Measurements from ENCODE around the gene OMA1. TPM values are rescaled to one million over a fixed set of nuclear protein-coding genes. Genes with fewer than 3 reads are reported as not detected.
A peak's percentile ranks its signal among the peaks of the same experiment; 100 is the strongest.

The OMA1 gene
- total RNA-seq (10 to 100 TPM; 29.8 to 51.5 (median 36.2) TPM), polyA plus RNA-seq (10 to 100 TPM in 1 of 2 donors, 1 to 10 TPM in 1; 8.1 to 24.4 TPM)
- long read RNA-seq, donor 1, partial matches to known transcripts = 0 of 12 reads
- long read RNA-seq, donor 1, other reads (novel, unspliced or antisense) = 12 of 12 reads
- long read RNA-seq, donor 2 = 0 reads
- long read RNA-seq, donor 3, partial matches to known transcripts = 0 of 15 reads
- long read RNA-seq, donor 3, other reads (novel, unspliced or antisense) = 15 of 15 reads

- Histone ChIP-seq H3K36me3 (no peaks in the 10 kb centered on the region), H3K27me3 (no peaks in the 10 kb centered on the region), H3K4me3 (peak within 1 kb of the TSS; percentile 73), H3K4me1 (ENCODE audit: insufficient read depth) (peaks cover 6% of the 10 kb centered on the region), H3K9me3 (no peaks in the 10 kb centered on the region), H3K27ac (peak within 1 kb of the TSS; percentile 98 to 100)
- intact Hi-C loops (cut with DNase I) = loop anchor here in 1 of 4 donors (2.0 kb wide), 1 partner anchor 40 kb away; no protein-coding TSS in a partner anchor
- TF ChIP-seq, protein P1, sequence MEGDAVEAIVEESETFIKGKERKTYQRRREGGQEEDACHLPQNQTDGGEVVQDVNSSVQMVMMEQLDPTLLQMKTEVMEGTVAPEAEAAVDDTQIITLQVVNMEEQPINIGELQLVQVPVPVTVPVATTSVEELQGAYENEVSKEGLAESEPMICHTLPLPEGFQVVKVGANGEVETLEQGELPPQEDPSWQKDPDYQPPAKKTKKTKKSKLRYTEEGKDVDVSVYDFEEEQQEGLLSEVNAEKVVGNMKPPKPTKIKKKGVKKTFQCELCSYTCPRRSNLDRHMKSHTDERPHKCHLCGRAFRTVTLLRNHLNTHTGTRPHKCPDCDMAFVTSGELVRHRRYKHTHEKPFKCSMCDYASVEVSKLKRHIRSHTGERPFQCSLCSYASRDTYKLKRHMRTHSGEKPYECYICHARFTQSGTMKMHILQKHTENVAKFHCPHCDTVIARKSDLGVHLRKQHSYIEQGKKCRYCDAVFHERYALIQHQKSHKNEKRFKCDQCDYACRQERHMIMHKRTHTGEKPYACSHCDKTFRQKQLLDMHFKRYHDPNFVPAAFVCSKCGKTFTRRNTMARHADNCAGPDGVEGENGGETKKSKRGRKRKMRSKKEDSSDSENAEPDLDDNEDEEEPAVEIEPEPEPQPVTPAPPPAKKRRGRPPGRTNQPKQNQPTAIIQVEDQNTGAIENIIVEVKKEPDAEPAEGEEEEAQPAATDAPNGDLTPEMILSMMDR (IDR thresholded peaks at IDR 0.05) = peak; percentile 96 to 98 (median 98)
- TF ChIP-seq EP300 (IDR thresholded peaks at IDR 0.05) = no peak
- peak; percentile 89 for TF ChIP-seq POLR2A (IDR thresholded peaks at IDR 0.05)
- peak; percentile 97 to 99 (median 97) for DNase-seq
- WGBS, 3 donors = 0 to 1% (median 1%) methylated on average over 44 to 46 of the region's 46 CpGs
Observed at GRCh38 chr1:58546520-58547308, at the start of gene OMA1. Gene OMA1 (minus strand): TSS chr1:58546726. CDS start chr1:58539294, 7,432 bp downstream.

DNA sequence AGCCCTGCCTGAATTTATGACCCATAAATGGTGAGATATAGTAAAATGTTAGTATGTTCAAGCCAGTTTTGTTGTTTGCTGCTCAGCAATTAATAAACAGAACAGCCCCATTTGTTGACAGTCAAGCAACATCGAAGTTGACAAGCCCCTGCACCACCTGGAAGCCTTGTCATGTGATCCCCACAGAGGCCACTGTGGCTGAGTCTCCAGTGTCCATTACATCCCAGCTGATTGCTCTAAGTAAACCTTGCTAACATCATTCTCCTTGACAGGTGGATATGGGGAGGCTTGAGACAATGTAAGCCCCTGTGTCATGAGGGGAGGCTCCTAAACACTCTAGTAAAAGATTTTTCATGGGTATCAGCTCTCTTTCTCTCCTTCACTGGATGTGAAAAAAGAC is 48.0 kb upstream of the OMA1 start:
- 78 to 94% (median 90%) methylated on average over 1 of the region's 1 CpG for WGBS, 3 donors
- intact Hi-C loops (cut with DNase I) = no loop called here
- Histone ChIP-seq H3K27ac (no peak overlapping the region), H3K36me3 (no peaks in the 10 kb centered on the region), H3K4me3 (no peak overlapping the region), H3K4me1 (ENCODE audit: insufficient read depth) (peaks cover 3% of the 10 kb centered on the region), H3K9me3 (no peaks in the 10 kb centered on the region), H3K27me3 (no peaks in the 10 kb centered on the region)
- TF ChIP-seq POLR2A (IDR thresholded peaks at IDR 0.05) (no peak), EP300 (IDR thresholded peaks at IDR 0.05) (no peak)
- TF ChIP-seq, protein P1 (IDR thresholded peaks at IDR 0.05) = no peak
- DNase-seq = no peak

GRCh38 chr1:58592522-58593134 is 46.1 kb upstream of the OMA1 start:
- intact Hi-C loops (cut with DNase I) = no loop called here
- Histone ChIP-seq H3K36me3 (no peaks in the 10 kb centered on the region), H3K4me3 (no peak overlapping the region), H3K27ac (no peak overlapping the region), H3K9me3 (no peaks in the 10 kb centered on the region), H3K27me3 (no peaks in the 10 kb centered on the region), H3K4me1 (ENCODE audit: insufficient read depth) (peaks cover 3% of the 10 kb centered on the region)
- DNase-seq = peak; percentile 42 to 78 (median 66)
- 24 to 35% (median 28%) methylated on average over 5 of the region's 5 CpGs for WGBS, 3 donors
- no peak for TF ChIP-seq EP300 (IDR thresholded peaks at IDR 0.05)
- TF ChIP-seq, protein P1 (IDR thresholded peaks at IDR 0.05) = no peak
- no peak for TF ChIP-seq POLR2A (IDR thresholded peaks at IDR 0.05)

- no peak for TF ChIP-seq POLR2A (IDR thresholded peaks at IDR 0.05)
- TF ChIP-seq EP300 (IDR thresholded peaks at IDR 0.05) = no peak
- TF ChIP-seq, protein P1 (IDR thresholded peaks at IDR 0.05) = no peak
- Histone ChIP-seq H3K9me3 (no peaks in the 10 kb centered on the region), H3K4me1 (ENCODE audit: insufficient read depth) (peaks cover 3% of the 10 kb centered on the region), H3K27me3 (no peaks in the 10 kb centered on the region), H3K36me3 (no peaks in the 10 kb centered on the region), H3K27ac (no peak overlapping the region), H3K4me3 (no peak overlapping the region)
- intact Hi-C loops (cut with DNase I) = no loop called here
- WGBS, 3 donors = 83 to 93% (median 84%) methylated on average over 1 of the region's 1 CpG
- no peak for DNase-seq
Observed at GRCh38 chr1:58591806-58592205, 45.3 kb upstream of the OMA1 start.

All from ovary (tissue), 10 donors.